Naive B cell (primary cell): ENCODE data around the gene DHRSX. TPM values are rescaled to one million over a fixed set of nuclear protein-coding genes. Genes with fewer than 3 reads are reported as not detected.
A peak's percentile ranks its signal among the peaks of the same experiment; 100 is the strongest.
"Not testable (repeated sequence)": the region's sequence is repeated elsewhere in the genome, so short reads cannot be mapped to it uniquely, and the experiment has no call there.

Experiments
- ATAC-seq, 2 donors: fragments of 150-1000 bp; cut with Tn5 transposase; 2 replicates each; pipeline ENCODE4 v1.10.0; 2021; ENCODE audit warnings: low read depth in 2 of 2, mild to moderate bottlenecking in 2 of 2, moderate library complexity in 2 of 2
- DNase-seq: peaks from one replicate; pipeline ENCODE4 v3.0.0; 2022
- H3K27ac Mint-ChIP-seq, 6 donors: one replicate each; pipeline ENCODE4 v1.8.0; 2020 to 2022; ENCODE audit warnings: mild to moderate bottlenecking in 6 of 6, mixed read lengths in 6 of 6, moderate library complexity in 5 of 6, inconsistent platforms in 2 of 6
- H3K27me3 Mint-ChIP-seq, 3 donors: one replicate each; pipeline ENCODE4 v1.8.0; 2021 to 2022; ENCODE audit warnings: mixed read lengths in 3 of 3, mild to moderate bottlenecking in 1 of 3
- H3K36me3 Mint-ChIP-seq, 2 donors: one replicate each; pipeline ENCODE4 v1.8.0; 2020 to 2022; ENCODE audit warnings: mixed read lengths in 2 of 2, inconsistent platforms in 1 of 2, mild to moderate bottlenecking in 1 of 2
- H3K4me1 Mint-ChIP-seq, 3 donors: one replicate each; pipeline ENCODE4 v1.8.0; 2020 to 2022; ENCODE audit warnings: mixed read lengths in 3 of 3, inconsistent platforms in 1 of 3, mild to moderate bottlenecking in 1 of 3, moderate library complexity in 1 of 3
- H3K4me3 Mint-ChIP-seq, 8 donors: one replicate each; pipeline ENCODE4 v1.8.0; 2020 to 2022; ENCODE audit warnings: mild to moderate bottlenecking in 8 of 8, mixed read lengths in 8 of 8, moderate library complexity in 8 of 8, inconsistent platforms in 2 of 8
- H3K9me3 Mint-ChIP-seq, 7 donors: one replicate each; pipeline ENCODE4 v1.8.0; 2020 to 2022; ENCODE audit warnings: mixed read lengths in 7 of 7, mild to moderate bottlenecking in 5 of 7, inconsistent platforms in 2 of 7, moderate library complexity in 1 of 7
- polyA plus RNA-seq, 6 donors: library from polyadenylated mRNA; unstranded; fragments of 300-500 nt; fragmentation: Illumina TruSeq; gene quantifications; one replicate each; pipeline ENCODE4 v1.2.3, GENCODE V29; 2021; ENCODE audit warnings: low read depth in 6 of 6

The DHRSX gene
- polyA plus RNA-seq, 6 donors from 2014 or later: 20.9 to 33.3 (median 28.4) TPM

DNA sequence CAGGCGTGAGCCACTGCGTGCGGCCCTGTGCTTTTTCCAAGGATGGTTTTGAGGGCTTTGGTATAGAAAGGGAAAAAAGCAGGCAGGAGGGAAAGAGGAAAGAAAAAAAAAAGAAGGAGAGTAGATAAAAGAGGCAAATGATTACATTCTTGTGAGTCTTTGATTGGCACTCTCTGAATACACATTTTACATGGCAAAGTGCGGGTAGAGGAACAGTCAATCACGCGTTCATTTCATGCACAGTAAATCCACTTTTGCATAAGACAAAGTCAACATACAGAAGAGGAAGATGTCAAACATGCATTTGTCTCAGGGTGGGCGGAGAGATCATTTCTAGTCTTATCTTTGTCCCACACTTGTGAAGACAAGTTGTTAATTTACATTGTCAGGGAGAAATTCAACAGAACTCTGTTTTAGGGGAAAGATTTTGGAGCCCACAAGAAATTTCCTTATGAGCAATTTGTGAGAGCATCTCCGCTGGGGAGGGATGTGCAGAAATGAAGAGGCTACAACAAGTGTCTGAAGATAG is 183.2 kb downstream of the DHRSX start:
- no peaks in the 10 kb centered on the region for H3K27me3 Mint-ChIP-seq
- peaks cover 0 to 4% (median 0%) of the 10 kb centered on the region in 7 donors for H3K9me3 Mint-ChIP-seq
- H3K27ac Mint-ChIP-seq: peak overlapping the region in 3 of 6 donors; percentile 15 to 86 (median 64)
- peaks cover 0 to 9% of the 10 kb centered on the region in 2 donors for H3K36me3 Mint-ChIP-seq
- DNase-seq (no peak), ATAC-seq (no peak)
- peak overlapping the region in 5 of 8 donors; percentile 10 to 77 (median 34) for H3K4me3 Mint-ChIP-seq
- peaks cover 24 to 32% (median 32%) of the 10 kb centered on the region in 3 donors for H3K4me1 Mint-ChIP-seq

GRCh38 chrX:2316534-2316933 is 184.2 kb downstream of the DHRSX start:
- peaks cover 8 to 10% of the 10 kb centered on the region in 2 donors for H3K36me3 Mint-ChIP-seq
- no peaks in the 10 kb centered on the region for H3K27me3 Mint-ChIP-seq
- H3K9me3 Mint-ChIP-seq: peaks cover 0 to 7% (median 0%) of the 10 kb centered on the region in 7 donors
- DNase-seq: no peak
- ATAC-seq: no peak
- H3K4me1 Mint-ChIP-seq: peaks cover 18 to 26% (median 22%) of the 10 kb centered on the region in 3 donors
- H3K27ac Mint-ChIP-seq: no peak overlapping the region
- H3K4me3 Mint-ChIP-seq: no peak overlapping the region

DNA sequence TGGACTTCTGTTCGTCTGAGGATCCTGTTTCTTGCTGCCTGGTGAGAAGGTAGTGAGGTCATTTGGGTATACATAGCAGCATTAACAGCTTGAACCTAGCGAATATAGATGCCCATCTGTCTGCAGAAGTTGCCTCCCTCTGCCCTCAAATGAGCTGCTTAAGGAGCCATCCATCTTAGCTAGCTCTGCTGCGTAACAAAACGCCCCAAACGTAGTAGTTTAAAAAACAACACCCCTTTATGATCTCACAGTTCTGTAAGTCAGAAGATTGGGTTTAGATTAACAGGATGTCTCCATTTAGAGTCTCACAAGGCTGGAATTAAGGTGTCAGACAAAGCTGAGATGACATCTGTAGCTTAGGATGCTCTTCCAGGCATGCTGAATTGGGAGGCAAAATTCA is 185.3 kb downstream of the DHRSX start:
- peak overlapping the region in 1 of 6 donors; percentile 86 for H3K27ac Mint-ChIP-seq
- ATAC-seq (no peak), DNase-seq (no peak)
- H3K36me3 Mint-ChIP-seq: peaks cover 19% of the 10 kb centered on the region in 2 donors
- no peaks in the 10 kb centered on the region for H3K27me3 Mint-ChIP-seq
- peaks cover 14 to 28% (median 20%) of the 10 kb centered on the region in 3 donors for H3K4me1 Mint-ChIP-seq
- no peak overlapping the region for H3K4me3 Mint-ChIP-seq
- H3K9me3 Mint-ChIP-seq: peaks cover 0 to 7% (median 1%) of the 10 kb centered on the region in 7 donors

DNA sequence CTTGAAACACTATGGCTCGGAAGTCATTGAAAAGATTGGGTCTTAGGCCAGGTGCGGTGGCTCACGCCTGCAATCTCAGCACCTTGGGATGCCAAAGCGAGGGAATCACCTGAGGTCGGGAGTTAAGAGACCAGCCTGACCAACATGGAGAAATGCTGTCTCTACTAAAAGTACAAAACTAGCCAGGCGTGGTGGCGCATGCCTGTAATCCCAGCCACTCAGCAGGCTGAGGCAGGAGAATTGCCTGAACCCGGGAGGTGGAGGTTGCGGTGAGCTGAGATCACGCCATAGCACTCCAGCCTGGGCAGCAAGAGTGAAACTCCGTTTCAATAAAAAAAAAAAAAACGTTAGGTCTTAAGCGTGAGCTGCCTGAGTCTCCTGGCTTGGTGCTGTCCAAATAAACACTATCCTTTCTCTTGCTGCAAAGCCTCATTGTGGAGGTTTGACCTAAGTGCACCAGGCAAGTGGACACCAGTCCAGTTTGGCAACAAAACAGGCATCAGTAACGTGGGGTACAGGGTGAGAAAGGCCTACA is 185.9 kb downstream of the DHRSX start:
- ATAC-seq: no peak
- peaks cover 23 to 24% of the 10 kb centered on the region in 2 donors for H3K36me3 Mint-ChIP-seq
- H3K4me3 Mint-ChIP-seq: no peak overlapping the region
- peaks cover 0 to 7% (median 1%) of the 10 kb centered on the region in 7 donors for H3K9me3 Mint-ChIP-seq
- no peak for DNase-seq
- H3K27me3 Mint-ChIP-seq: no peaks in the 10 kb centered on the region
- H3K27ac Mint-ChIP-seq: peak overlapping the region in 1 of 6 donors; percentile 86
- H3K4me1 Mint-ChIP-seq: peaks cover 15 to 32% (median 22%) of the 10 kb centered on the region in 3 donors

DNA sequence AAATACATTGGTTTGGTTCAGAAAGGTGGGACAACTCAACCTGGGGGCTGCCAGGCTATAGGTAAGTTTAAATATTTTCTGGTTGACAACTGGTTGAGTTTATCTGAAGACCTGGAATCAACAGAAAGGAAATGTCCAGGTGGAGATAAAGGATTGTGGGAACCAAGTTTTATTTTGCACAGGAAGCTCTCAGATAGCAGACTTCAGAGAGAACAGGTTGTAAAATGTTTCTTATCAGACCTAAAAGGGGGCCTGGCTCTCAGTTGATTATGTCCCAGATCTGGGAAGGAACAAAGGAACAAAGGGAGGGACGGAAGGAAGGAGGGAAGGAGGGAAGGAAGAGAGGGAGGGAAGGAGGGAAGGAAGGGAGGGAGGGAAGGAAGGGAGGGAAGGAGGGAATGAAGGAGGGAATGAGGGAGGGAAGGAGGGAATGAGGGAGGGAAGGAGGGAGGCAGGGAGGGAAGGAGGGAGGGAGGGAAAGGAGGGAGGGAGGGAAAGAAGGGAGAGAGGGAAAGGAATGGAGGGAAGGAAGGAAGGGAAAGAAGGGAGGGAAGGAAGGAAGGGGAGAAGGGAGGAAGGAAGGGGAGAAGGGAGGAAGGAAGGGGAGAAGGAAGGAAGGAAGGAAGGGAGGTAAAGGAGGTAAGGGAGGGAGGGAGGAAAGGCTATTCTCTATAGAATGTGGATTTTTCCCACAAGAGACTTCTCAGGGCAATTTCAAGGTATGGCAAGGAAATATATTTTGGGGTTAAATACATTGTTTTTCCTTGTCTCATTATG is 186.7 kb downstream of the DHRSX start:
- no peaks in the 10 kb centered on the region for H3K27me3 Mint-ChIP-seq
- H3K27ac Mint-ChIP-seq: peak overlapping the region in 1 of 6 donors; percentile 67
- ATAC-seq (no peak), DNase-seq (no peak)
- H3K36me3 Mint-ChIP-seq: peaks cover 23 to 27% of the 10 kb centered on the region in 2 donors
- no peak overlapping the region for H3K4me3 Mint-ChIP-seq
- H3K9me3 Mint-ChIP-seq: peaks cover 0 to 7% (median 1%) of the 10 kb centered on the region in 7 donors
- H3K4me1 Mint-ChIP-seq: peaks cover 15 to 32% (median 22%) of the 10 kb centered on the region in 3 donors

DNA sequence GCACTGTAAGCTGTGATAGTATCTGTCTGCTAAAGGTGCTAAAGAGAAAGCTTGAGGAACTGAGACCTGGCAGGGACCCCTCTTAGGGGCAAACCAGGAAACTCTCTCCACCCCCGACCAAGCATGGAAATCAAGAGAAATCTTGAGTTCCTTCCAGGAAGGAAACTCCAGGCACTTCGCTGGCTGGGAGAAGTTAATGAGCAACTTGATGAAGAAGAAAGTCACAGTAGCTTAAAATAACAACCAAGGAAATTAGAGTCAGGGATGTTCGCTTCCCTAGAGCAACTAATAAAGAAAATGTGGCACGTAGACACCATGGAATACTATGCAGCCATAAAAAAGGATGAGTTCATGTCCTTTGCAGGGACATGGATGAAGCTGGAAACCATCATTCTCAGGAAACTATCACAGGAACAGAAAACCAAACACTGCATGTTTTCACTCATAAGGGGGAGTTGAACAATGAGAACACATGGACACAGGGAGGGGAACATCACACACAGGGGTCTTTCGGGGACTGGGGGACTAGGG is 188.7 kb downstream of the DHRSX start:
- peaks cover 6 to 14% (median 13%) of the 10 kb centered on the region in 3 donors for H3K4me1 Mint-ChIP-seq
- peaks cover 14 to 34% of the 10 kb centered on the region in 2 donors for H3K36me3 Mint-ChIP-seq
- peak overlapping the region in 1 of 6 donors; percentile 4 for H3K27ac Mint-ChIP-seq
- not testable (repeated sequence) for H3K27me3 Mint-ChIP-seq, H3K9me3 Mint-ChIP-seq, ATAC-seq, DNase-seq, H3K4me3 Mint-ChIP-seq

- no peak for ATAC-seq
- peaks cover 0 to 7% (median 1%) of the 10 kb centered on the region in 7 donors for H3K9me3 Mint-ChIP-seq
- H3K36me3 Mint-ChIP-seq: peaks cover 20 to 39% of the 10 kb centered on the region in 2 donors
- H3K27ac Mint-ChIP-seq: peak overlapping the region in 2 of 6 donors; percentile 25 to 42
- peaks cover 6 to 14% (median 13%) of the 10 kb centered on the region in 3 donors for H3K4me1 Mint-ChIP-seq
- DNase-seq: no peak
- no peak overlapping the region for H3K4me3 Mint-ChIP-seq
- H3K27me3 Mint-ChIP-seq: no peaks in the 10 kb centered on the region
Observed at GRCh38 chrX:2311501-2311900, 189.3 kb downstream of the DHRSX start.

DNA sequence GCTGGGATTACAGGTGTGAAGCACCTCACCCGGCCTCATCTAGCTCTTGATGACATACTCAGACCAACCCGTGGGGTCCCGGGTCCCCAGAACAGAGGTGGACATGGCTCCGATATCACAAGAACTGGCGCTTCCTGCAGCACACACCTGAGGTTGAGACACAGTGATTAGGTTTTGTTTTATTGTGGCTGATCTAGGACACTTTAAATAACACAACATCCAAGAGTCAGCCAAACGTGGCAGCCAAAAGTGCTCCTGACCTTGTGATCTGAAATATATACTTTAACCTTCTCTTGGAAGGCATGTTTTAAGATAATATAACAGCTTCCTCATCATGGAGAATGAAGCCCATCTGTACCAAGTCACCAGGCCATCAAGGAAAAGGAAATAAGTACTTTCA is 198.9 kb downstream of the DHRSX start:
- H3K27me3 Mint-ChIP-seq: no peaks in the 10 kb centered on the region
- peaks cover 0 to 17% (median 2%) of the 10 kb centered on the region in 3 donors for H3K4me1 Mint-ChIP-seq
- no peak overlapping the region for H3K4me3 Mint-ChIP-seq
- no peak overlapping the region for H3K27ac Mint-ChIP-seq
- peaks cover 18 to 27% of the 10 kb centered on the region in 2 donors for H3K36me3 Mint-ChIP-seq
- peaks cover 0 to 9% (median 6%) of the 10 kb centered on the region in 7 donors for H3K9me3 Mint-ChIP-seq
- ATAC-seq (no peak), DNase-seq (no peak)

DNA sequence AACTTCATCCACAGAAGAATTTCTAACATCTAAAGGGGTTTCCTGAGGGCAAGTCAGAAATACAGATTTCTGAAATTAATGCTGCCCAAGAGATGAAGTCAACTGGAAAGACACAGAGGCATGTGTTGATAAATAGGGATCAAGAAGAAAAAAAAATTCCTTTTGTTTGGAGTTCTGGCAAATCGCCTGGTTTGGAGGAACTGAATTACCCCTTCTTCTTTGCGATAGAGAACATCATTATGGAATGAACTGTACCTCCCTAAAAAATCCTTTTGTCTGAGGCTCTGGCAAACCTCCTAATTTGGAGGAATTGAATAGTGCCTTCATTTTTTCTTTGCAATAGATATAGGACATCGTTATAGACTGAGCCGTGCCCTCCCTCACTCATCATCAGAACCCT is 200.9 kb downstream of the DHRSX start:
- no peak overlapping the region for H3K27ac Mint-ChIP-seq
- peaks cover 13 to 18% of the 10 kb centered on the region in 2 donors for H3K36me3 Mint-ChIP-seq
- H3K27me3 Mint-ChIP-seq: no peaks in the 10 kb centered on the region
- DNase-seq: no peak
- no peak for ATAC-seq
- peaks cover 0 to 14% (median 2%) of the 10 kb centered on the region in 3 donors for H3K4me1 Mint-ChIP-seq
- no peak overlapping the region for H3K4me3 Mint-ChIP-seq
- H3K9me3 Mint-ChIP-seq: peaks cover 0 to 8% (median 5%) of the 10 kb centered on the region in 7 donors

DNA sequence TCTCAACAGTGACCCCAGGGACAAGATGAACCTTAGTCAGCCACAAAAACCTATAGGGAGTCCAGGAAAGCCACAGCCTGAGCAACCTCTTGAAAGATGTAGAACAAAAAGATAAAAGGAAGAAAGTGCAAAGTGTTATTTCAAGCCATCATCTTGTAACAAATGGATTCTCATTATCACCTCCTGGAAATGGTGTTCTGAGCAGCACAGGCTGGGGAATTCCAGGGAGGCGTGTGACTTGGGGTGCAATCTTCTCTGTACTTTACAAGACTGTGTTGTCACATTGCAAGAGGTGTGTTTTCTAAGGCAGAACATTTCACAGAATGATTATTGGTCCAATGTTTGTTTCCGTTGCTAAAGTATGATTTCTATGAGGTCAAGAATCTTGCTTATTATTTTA is 214.0 kb downstream of the DHRSX start:
- Mint-ChIP-seq H3K27me3 (no peaks in the 10 kb centered on the region), H3K36me3 (peaks cover 35 to 55% of the 10 kb centered on the region in 2 donors), H3K9me3 (no peaks in the 10 kb centered on the region), H3K4me3 (peak overlapping the region in 1 of 8 donors; percentile 45), H3K27ac (peak overlapping the region in 2 of 6 donors; percentile 39 to 40), H3K4me1 (peaks cover 10 to 12% (median 10%) of the 10 kb centered on the region in 3 donors)
- ATAC-seq: no peak
- no peak for DNase-seq

DNA sequence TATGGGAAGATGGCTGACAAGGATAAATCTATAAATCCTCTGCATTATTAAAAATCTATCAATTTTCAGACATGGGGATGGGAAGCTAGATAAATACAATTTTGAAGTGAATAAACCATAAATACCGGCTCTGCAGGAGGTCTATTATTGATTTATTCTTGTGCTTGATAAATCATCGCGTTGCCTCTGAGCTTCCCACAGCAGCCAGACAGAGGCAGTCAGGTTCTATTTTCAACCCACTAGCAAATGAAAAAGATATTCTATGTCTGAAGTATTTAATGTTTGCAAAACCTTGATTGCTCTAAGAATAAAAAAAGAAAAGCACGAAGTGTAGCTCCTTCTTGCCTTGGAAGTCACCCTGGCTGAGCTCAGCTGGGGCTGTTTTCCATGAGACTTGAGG is 216.2 kb downstream of the DHRSX start:
- DNase-seq (no peak), ATAC-seq (no peak)
- H3K4me1 Mint-ChIP-seq: peaks cover 10 to 12% (median 10%) of the 10 kb centered on the region in 3 donors
- H3K27ac Mint-ChIP-seq: peak overlapping the region in 1 of 6 donors; percentile 31
- no peaks in the 10 kb centered on the region for H3K9me3 Mint-ChIP-seq
- no peak overlapping the region for H3K4me3 Mint-ChIP-seq
- peaks cover 23 to 39% of the 10 kb centered on the region in 2 donors for H3K36me3 Mint-ChIP-seq
- no peaks in the 10 kb centered on the region for H3K27me3 Mint-ChIP-seq

GRCh38 chrX:2284133-2284532 is 216.6 kb downstream of the DHRSX start:
- ATAC-seq: no peak
- H3K27ac Mint-ChIP-seq: no peak overlapping the region
- no peak for DNase-seq
- no peak overlapping the region for H3K4me3 Mint-ChIP-seq
- peaks cover 23 to 35% of the 10 kb centered on the region in 2 donors for H3K36me3 Mint-ChIP-seq
- peaks cover 10 to 12% (median 10%) of the 10 kb centered on the region in 3 donors for H3K4me1 Mint-ChIP-seq
- H3K27me3 Mint-ChIP-seq: no peaks in the 10 kb centered on the region
- H3K9me3 Mint-ChIP-seq: no peaks in the 10 kb centered on the region

GRCh38 chrX:2283111-2283859 is 217.5 kb downstream of the DHRSX start:
- DNase-seq (no peak), ATAC-seq (no peak)
- Mint-ChIP-seq H3K36me3 (peaks cover 23 to 26% of the 10 kb centered on the region in 2 donors), H3K27me3 (no peaks in the 10 kb centered on the region), H3K9me3 (no peaks in the 10 kb centered on the region), H3K27ac (peak overlapping the region in 5 of 6 donors; percentile 37 to 86 (median 54)), H3K4me3 (no peak overlapping the region), H3K4me1 (peaks cover 10 to 12% (median 10%) of the 10 kb centered on the region in 3 donors)
